ENCODE data around the gene COPS9. TPM values are rescaled to one million over a fixed set of nuclear protein-coding genes. Genes with fewer than 3 reads are reported as not detected.

Gene COPS9
- total and polyA plus RNA-seq, 2 experiments from 2014 or later = 91.7 to 629 TPM

DNA sequence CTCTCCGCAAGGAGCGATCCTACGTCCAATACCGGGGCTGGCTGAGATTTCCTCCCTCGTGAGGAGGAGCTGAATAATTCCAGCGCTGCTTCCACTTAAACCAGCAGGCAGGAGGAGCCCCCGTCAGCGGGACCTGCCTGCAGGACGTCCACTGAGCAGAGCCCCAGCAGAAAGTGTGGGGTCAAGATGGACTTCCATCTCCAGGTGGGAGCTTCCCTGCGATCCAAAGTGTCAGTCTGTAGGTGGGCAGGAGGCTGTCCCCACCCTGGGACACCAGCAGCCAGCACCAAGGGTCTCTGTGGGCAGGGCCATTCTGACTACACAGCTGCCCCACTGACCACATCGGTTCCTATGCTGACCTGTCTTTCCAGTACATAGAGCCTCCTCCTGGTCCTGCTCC, 4.8 kb upstream of the COPS9 start (continued):
- TF ChIP-seq, protein P1, sequence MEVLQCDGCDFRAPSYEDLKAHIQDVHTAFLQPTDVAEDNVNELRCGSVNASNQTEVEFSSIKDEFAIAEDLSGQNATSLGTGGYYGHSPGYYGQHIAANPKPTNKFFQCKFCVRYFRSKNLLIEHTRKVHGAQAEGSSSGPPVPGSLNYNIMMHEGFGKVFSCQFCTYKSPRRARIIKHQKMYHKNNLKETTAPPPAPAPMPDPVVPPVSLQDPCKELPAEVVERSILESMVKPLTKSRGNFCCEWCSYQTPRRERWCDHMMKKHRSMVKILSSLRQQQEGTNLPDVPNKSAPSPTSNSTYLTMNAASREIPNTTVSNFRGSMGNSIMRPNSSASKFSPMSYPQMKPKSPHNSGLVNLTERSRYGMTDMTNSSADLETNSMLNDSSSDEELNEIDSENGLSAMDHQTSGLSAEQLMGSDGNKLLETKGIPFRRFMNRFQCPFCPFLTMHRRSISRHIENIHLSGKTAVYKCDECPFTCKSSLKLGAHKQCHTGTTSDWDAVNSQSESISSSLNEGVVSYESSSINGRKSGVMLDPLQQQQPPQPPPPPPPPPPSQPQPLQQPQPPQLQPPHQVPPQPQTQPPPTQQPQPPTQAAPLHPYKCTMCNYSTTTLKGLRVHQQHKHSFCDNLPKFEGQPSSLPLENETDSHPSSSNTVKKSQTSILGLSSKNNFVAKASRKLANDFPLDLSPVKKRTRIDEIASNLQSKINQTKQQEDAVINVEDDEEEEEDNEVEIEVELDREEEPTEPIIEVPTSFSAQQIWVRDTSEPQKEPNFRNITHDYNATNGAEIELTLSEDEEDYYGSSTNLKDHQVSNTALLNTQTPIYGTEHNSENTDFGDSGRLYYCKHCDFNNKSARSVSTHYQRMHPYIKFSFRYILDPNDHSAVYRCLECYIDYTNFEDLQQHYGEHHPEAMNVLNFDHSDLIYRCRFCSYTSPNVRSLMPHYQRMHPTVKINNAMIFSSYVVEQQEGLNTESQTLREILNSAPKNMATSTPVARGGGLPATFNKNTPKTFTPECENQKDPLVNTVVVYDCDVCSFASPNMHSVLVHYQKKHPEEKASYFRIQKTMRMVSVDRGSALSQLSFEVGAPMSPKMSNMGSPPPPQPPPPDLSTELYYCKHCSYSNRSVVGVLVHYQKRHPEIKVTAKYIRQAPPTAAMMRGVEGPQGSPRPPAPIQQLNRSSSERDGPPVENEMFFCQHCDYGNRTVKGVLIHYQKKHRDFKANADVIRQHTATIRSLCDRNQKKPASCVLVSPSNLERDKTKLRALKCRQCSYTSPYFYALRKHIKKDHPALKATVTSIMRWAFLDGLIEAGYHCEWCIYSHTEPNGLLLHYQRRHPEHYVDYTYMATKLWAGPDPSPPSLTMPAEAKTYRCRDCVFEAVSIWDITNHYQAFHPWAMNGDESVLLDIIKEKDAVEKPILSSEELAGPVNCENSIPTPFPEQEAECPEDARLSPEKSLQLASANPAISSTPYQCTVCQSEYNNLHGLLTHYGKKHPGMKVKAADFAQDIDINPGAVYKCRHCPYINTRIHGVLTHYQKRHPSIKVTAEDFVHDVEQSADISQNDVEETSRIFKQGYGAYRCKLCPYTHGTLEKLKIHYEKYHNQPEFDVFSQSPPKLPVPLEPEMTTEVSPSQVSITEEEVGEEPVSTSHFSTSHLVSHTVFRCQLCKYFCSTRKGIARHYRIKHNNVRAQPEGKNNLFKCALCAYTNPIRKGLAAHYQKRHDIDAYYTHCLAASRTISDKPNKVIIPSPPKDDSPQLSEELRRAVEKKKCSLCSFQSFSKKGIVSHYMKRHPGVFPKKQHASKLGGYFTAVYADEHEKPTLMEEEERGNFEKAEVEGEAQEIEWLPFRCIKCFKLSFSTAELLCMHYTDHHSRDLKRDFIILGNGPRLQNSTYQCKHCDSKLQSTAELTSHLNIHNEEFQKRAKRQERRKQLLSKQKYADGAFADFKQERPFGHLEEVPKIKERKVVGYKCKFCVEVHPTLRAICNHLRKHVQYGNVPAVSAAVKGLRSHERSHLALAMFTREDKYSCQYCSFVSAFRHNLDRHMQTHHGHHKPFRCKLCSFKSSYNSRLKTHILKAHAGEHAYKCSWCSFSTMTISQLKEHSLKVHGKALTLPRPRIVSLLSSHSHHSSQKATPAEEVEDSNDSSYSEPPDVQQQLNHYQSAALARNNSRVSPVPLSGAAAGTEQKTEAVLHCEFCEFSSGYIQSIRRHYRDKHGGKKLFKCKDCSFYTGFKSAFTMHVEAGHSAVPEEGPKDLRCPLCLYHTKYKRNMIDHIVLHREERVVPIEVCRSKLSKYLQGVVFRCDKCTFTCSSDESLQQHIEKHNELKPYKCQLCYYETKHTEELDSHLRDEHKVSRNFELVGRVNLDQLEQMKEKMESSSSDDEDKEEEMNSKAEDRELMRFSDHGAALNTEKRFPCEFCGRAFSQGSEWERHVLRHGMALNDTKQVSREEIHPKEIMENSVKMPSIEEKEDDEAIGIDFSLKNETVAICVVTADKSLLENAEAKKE (CRISPR knock-in tag; IDR thresholded peaks at IDR 0.05) = no peak
- TF ChIP-seq EZH2phosphoT487 (IDR thresholded peaks at IDR 0.05; ENCODE audit: unreplicated experiment) = no peak
- no peak for TF ChIP-seq NANOG (IDR thresholded peaks at IDR 0.05; ENCODE audit: borderline replicate concordance)
- no peak for TF ChIP-seq ZNF114 (CRISPR knock-in tag; IDR thresholded peaks at IDR 0.05)
- TF ChIP-seq, protein P2, sequence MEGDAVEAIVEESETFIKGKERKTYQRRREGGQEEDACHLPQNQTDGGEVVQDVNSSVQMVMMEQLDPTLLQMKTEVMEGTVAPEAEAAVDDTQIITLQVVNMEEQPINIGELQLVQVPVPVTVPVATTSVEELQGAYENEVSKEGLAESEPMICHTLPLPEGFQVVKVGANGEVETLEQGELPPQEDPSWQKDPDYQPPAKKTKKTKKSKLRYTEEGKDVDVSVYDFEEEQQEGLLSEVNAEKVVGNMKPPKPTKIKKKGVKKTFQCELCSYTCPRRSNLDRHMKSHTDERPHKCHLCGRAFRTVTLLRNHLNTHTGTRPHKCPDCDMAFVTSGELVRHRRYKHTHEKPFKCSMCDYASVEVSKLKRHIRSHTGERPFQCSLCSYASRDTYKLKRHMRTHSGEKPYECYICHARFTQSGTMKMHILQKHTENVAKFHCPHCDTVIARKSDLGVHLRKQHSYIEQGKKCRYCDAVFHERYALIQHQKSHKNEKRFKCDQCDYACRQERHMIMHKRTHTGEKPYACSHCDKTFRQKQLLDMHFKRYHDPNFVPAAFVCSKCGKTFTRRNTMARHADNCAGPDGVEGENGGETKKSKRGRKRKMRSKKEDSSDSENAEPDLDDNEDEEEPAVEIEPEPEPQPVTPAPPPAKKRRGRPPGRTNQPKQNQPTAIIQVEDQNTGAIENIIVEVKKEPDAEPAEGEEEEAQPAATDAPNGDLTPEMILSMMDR (conservative IDR thresholded peaks at IDR 0.05; ENCODE audit: low read depth in 2 of 2) = no peak

DNA sequence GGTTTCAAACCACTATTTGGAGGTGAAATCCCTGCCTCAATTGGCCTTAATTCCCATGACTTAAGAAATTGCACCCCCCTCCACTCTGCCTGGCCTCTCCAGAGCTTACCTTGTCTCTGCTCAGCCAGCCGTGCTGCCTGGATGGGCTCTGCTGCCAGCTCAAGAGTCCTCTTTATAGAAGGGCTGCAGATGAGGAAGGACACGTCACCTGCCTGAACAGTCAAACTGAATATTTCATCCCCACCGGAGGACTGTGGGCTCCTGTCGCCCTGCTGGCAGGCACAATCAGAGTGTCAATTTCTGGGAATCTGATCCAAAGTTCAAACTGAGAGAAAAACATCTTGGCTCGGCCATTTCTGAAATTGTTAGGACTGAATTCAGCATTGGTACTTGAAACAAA, 4.4 kb upstream of the COPS9 start, which contains the start of gene OTOS:
Gene OTOS (minus strand): TSS at position 148 of the 400 bp plus-strand sequence. CDS start 332 bp downstream, outside the sequence.
- no peak within 1 kb of the TSS for H3K4me3 ChIP-seq
- peak within 1 kb of the TSS; percentile 91 for H2AFZ ChIP-seq
- ATAC-seq (no peak), DNase-seq (ENCODE audit: low spot score) (no peak)
- H3K9me2 ChIP-seq (ENCODE audit: insufficient read depth) = no peaks in the 10 kb centered on the region
- H3K9me3 Mint-ChIP-seq = peaks cover 2% of the 10 kb centered on the region; the same call in 1 of the 3 replicates
- H4K20me1 ChIP-seq (replicated peaks; ENCODE audit: insufficient read depth) = peaks cover under 1% of the 10 kb centered on the region; the same call in 1 of the 2 replicates
- peaks cover 12% of the 10 kb centered on the region for H3K27me3 Mint-ChIP-seq (ENCODE audit: insufficient read depth, low read depth, poor library complexity)
- H3F3A ChIP-seq (replicated peaks; ENCODE audit: low read depth) = no peaks in the 10 kb centered on the region
- H3K36me3 Mint-ChIP-seq (ENCODE audit: low read depth) = peaks cover 2% of the 10 kb centered on the region; the same call in 1 of the 3 replicates
- H3K36me3 ChIP-seq (ENCODE audit: insufficient read depth) = no peaks in the 10 kb centered on the region
- no peak within 1 kb of the TSS for H3K27ac ChIP-seq (ENCODE audit: low read depth)
- H3K4me1 Mint-ChIP-seq = peaks cover 25% of the 10 kb centered on the region
- peaks cover 16% of the 10 kb centered on the region for H3K4me1 ChIP-seq (ENCODE audit: insufficient read depth)
- H3K27me3 ChIP-seq (ENCODE audit: insufficient read depth) = no peaks in the 10 kb centered on the region
- H3K27ac Mint-ChIP-seq = no peak within 1 kb of the TSS
- H3K4me3 Mint-ChIP-seq = no peak within 1 kb of the TSS
- peak within 1 kb of the TSS; percentile 62 for H3K4me2 ChIP-seq
- peaks cover 3% of the 10 kb centered on the region for H3K79me2 ChIP-seq (replicated peaks; ENCODE audit: insufficient read depth)
- TF ChIP-seq CREB1 (CRISPR knock-in tag; IDR thresholded peaks at IDR 0.05; ENCODE audit: low read depth) (no peak), ZNF331 (CRISPR knock-in tag; IDR thresholded peaks at IDR 0.05; ENCODE audit: low read depth) (no peak), NANOG (IDR thresholded peaks at IDR 0.05; ENCODE audit: borderline replicate concordance) (no peak), POLR2AphosphoS5 (IDR thresholded peaks at IDR 0.05; ENCODE audit: low read depth) (no peak), REST (IDR thresholded peaks at IDR 0.05; ENCODE audit: unreplicated experiment) (no peak)
- TF ChIP-seq, protein P2 (conservative IDR thresholded peaks at IDR 0.05; ENCODE audit: low read depth in 2 of 2) = no peak

Data from GM23338 (cell line).